ENCODE measurements around the gene CLCN4. TPM values are rescaled to one million over a fixed set of nuclear protein-coding genes. Genes with fewer than 3 reads are reported as not detected.

Gene CLCN4
- total and polyA plus RNA-seq, 2 of the 8 experiments (the other 6 are each of a cell fraction or from before 2014, with no cell fraction given): 3.3 to 11.2 TPM

- Histone ChIP-seq H3K36me3 (ENCODE audit: control insufficient read depth in 2 of 4, insufficient read depth in 4 of 4, low read length in 3 of 4) (peaks cover 0 to 2% (median 0%) of the 10 kb centered on the region in 4 experiments; a peak in 1 of 8 replicates), H2AK5ac (ENCODE audit: low read depth, low read length) (no peak overlapping the region), H2BK20ac (ENCODE audit: low read length) (no peak overlapping the region), H3K27ac (ENCODE audit: low read depth, low read length) (no peak overlapping the region), H3K4me2 (ENCODE audit: insufficient read depth in 1 of 2, low read depth in 2 of 2, low read length in 2 of 2) (no peak overlapping the region), H3K27me3 (replicated peaks in 1 of 4; ENCODE audit: control insufficient read depth in 3 of 4, extremely low read depth in 1 of 4, insufficient read depth in 3 of 4, low read length in 3 of 4) (no peaks in the 10 kb centered on the region), H4K20me1 (replicated peaks in 1 of 2; ENCODE audit: control insufficient read depth in 1 of 2, insufficient read depth in 2 of 2, low read length in 2 of 2) (no peaks in the 10 kb centered on the region), H3K14ac (ENCODE audit: insufficient read length) (no peak overlapping the region), H3K18ac (ENCODE audit: extremely low read depth, low read length) (no peak overlapping the region), H2AFZ (ENCODE audit: low read length) (no peak overlapping the region), H3K23ac (ENCODE audit: insufficient read length) (no peak overlapping the region), H3K9me3 (ENCODE audit: insufficient read depth in 2 of 2, low read depth in 1 of 2, low read length in 1 of 2) (no peaks in the 10 kb centered on the region), H2BK15ac (ENCODE audit: low read length) (no peak overlapping the region), H3K4me3 (ENCODE audit: extremely low read depth in 1 of 4, insufficient read depth in 2 of 4, low read depth in 3 of 4, low read length in 4 of 4) (no peak overlapping the region), H2BK12ac (ENCODE audit: low read depth, low read length) (no peak overlapping the region; the same call in 1 of the 2 replicates), H3K4ac (replicated peaks; ENCODE audit: insufficient read length, low read depth, low read length) (no peak overlapping the region), H3K79me2 (ENCODE audit: control insufficient read depth in 1 of 2, insufficient read depth in 2 of 2, low read length in 2 of 2) (no peaks in the 10 kb centered on the region), H4K5ac (ENCODE audit: insufficient read length, low read depth, low read length) (no peak overlapping the region), H2BK5ac (ENCODE audit: low read depth, low read length) (no peak overlapping the region), H3K23me2 (ENCODE audit: low read depth, low read length) (no peaks in the 10 kb centered on the region), H3K9ac (replicated peaks in 1 of 4; ENCODE audit: extremely low read depth in 1 of 4, low read depth in 3 of 4, low read length in 3 of 4) (no peak overlapping the region), H4K91ac (replicated peaks; ENCODE audit: insufficient read length, low read length) (no peak overlapping the region), H2BK120ac (replicated peaks; ENCODE audit: low read depth, low read length) (no peak overlapping the region), H4K8ac (ENCODE audit: extremely low read depth, insufficient read depth, low read length) (no peak overlapping the region), H3K56ac (replicated peaks; ENCODE audit: insufficient read length, low read depth, low read length) (no peak overlapping the region), H3K79me1 (ENCODE audit: low read depth, low read length) (no peaks in the 10 kb centered on the region), H3K4me1 (replicated peaks in 1 of 4; ENCODE audit: control insufficient read depth in 3 of 4, insufficient read depth in 4 of 4, low read length in 3 of 4) (peaks cover 0 to 3% (median 0%) of the 10 kb centered on the region in 4 experiments; a peak in 1 of 7 replicates)
- ChIA-PET CTCF (ENCODE audit: partially characterized antibody) (interaction anchor here (0.6 to 1.8 kb wide), 8 partner anchors 9 to 387 kb away, joined by 3 to 8 read pairs (median 3); no protein-coding TSS in a partner anchor), POLR2A (ENCODE audit: partially characterized antibody) (no interaction called here)
- 93% methylated on average over 9 of the region's 16 CpGs; no CpG with 5 or more reads in 1 of the 2 experiments for WGBS, 2 experiments (ENCODE audit: extremely low coverage in 1 of 2, insufficient coverage in 1 of 2, insufficient read length in 1 of 2, insufficient replicate concordance in 2 of 2, low coverage in 1 of 2, low lambda C conversion rate in 2 of 2, missing lambda C conversion rate in 1 of 2)
- no peak for DNase-seq (ENCODE audit: low read depth in 1 of 2, low spot score in 2 of 2)
- FAIRE-seq: no peak
- TF ChIP-seq, protein P1, sequence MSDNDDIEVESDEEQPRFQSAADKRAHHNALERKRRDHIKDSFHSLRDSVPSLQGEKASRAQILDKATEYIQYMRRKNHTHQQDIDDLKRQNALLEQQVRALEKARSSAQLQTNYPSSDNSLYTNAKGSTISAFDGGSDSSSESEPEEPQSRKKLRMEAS (IDR thresholded peaks at IDR 0.05): no peak
- TF ChIP-seq KDM1A (IDR thresholded peaks at IDR 0.05; ENCODE audit: borderline replicate concordance, low read length): no peak
- TF ChIP-seq EZH2 (IDR thresholded peaks at IDR 0.05; ENCODE audit: low read depth, low read length, severe bottlenecking): no peak
- TF ChIP-seq, protein P2, sequence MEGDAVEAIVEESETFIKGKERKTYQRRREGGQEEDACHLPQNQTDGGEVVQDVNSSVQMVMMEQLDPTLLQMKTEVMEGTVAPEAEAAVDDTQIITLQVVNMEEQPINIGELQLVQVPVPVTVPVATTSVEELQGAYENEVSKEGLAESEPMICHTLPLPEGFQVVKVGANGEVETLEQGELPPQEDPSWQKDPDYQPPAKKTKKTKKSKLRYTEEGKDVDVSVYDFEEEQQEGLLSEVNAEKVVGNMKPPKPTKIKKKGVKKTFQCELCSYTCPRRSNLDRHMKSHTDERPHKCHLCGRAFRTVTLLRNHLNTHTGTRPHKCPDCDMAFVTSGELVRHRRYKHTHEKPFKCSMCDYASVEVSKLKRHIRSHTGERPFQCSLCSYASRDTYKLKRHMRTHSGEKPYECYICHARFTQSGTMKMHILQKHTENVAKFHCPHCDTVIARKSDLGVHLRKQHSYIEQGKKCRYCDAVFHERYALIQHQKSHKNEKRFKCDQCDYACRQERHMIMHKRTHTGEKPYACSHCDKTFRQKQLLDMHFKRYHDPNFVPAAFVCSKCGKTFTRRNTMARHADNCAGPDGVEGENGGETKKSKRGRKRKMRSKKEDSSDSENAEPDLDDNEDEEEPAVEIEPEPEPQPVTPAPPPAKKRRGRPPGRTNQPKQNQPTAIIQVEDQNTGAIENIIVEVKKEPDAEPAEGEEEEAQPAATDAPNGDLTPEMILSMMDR (IDR thresholded peaks at IDR 0.05; ENCODE audit: control extremely low read depth in 1 of 3, insufficient read depth in 1 of 3, low read depth in 1 of 3, low read length in 3 of 3): no peak
- no peak for TF ChIP-seq FOSL1 (IDR thresholded peaks at IDR 0.05; ENCODE audit: insufficient read depth, low read depth, low read length)
- TF ChIP-seq ATF3 (IDR thresholded peaks at IDR 0.05; ENCODE audit: insufficient read depth, low read depth, low read length): no peak
- no peak for TF ChIP-seq BRCA1 (IDR thresholded peaks at IDR 0.05; ENCODE audit: low read depth, low read length)
- no peak for TF ChIP-seq PHF8 (conservative IDR thresholded peaks at IDR 0.05; ENCODE audit: low read depth, low read length)
Measured at GRCh38 chrX:10110316-10110935, 46.3 kb upstream of the CLCN4 start.
